H1 (cell line): ENCODE measurements around the gene LRRC49. TPM values are rescaled to one million over a fixed set of nuclear protein-coding genes. Genes with fewer than 3 reads are reported as not detected.

ENCODE experiments used
- polyA plus RNA-seq, 7 experiments: library from polyadenylated mRNA; depleted of rRNA in 3 of 7; stranded (reverse) in 5 of 7; unstranded in 2 of 7; fragments of >200 nt in 5 of 7; fragments of 200-250 nt in 2 of 7; gene quantifications; 1 replicate in 5 of 7; 2 replicates in 1 of 7; 4 replicates in 1 of 7; pipeline versions ENCODE4 v1.2.1 to v1.2.3, GENCODE V29; 2011 to 2013; ENCODE audit warnings: missing spikeins in 2 of 7, mixed read lengths in 2 of 7
- total RNA-seq: library from RNA; stranded (reverse); fragmentation: NEBNext Ultra II Directional; extraction: Animal tissue kit (Norgen Biotek cat#: 25700); gene quantifications from 2 replicates; pipeline ENCODE4 v1.2.1, GENCODE V29; 2021
- TF ChIP-seq, protein P1 (sequence below): fragments of 300-600 bp; sonication (generic); IDR thresholded peaks from 2 replicates; pipeline ENCODE4 v1.7.1; 2012; ENCODE audit warnings: low read length, moderate library complexity, mild to moderate bottlenecking, inconsistent platforms; ENCODE audit not compliant: insufficient replicate concordance

Gene LRRC49
- total and polyA plus RNA-seq, 2 of the 8 experiments (the other 6 are each of a cell fraction or from before 2014, with no cell fraction given) = 5.0 to 10.4 TPM

DNA sequence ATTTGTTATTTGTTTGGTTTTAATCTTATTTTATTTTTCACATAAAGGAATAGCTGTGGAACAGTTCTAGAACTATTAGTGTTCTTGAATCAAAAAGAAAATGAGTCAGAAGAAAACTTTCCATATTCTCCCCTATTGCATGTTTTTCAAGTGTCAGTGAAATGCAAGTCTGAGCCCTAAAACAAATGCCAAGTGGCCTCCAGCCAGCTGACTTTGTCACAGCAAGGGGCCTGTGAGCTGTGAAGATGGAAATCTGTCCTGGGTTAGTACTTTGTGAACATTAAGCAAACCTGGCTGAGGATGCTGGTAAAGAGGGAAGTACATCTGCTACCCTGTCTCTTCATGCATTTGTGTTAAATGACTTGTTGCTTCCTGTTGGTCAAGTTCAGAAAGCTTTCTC lies 14.2 kb downstream of the LRRC49 start (continued):
- TF ChIP-seq, protein P1, sequence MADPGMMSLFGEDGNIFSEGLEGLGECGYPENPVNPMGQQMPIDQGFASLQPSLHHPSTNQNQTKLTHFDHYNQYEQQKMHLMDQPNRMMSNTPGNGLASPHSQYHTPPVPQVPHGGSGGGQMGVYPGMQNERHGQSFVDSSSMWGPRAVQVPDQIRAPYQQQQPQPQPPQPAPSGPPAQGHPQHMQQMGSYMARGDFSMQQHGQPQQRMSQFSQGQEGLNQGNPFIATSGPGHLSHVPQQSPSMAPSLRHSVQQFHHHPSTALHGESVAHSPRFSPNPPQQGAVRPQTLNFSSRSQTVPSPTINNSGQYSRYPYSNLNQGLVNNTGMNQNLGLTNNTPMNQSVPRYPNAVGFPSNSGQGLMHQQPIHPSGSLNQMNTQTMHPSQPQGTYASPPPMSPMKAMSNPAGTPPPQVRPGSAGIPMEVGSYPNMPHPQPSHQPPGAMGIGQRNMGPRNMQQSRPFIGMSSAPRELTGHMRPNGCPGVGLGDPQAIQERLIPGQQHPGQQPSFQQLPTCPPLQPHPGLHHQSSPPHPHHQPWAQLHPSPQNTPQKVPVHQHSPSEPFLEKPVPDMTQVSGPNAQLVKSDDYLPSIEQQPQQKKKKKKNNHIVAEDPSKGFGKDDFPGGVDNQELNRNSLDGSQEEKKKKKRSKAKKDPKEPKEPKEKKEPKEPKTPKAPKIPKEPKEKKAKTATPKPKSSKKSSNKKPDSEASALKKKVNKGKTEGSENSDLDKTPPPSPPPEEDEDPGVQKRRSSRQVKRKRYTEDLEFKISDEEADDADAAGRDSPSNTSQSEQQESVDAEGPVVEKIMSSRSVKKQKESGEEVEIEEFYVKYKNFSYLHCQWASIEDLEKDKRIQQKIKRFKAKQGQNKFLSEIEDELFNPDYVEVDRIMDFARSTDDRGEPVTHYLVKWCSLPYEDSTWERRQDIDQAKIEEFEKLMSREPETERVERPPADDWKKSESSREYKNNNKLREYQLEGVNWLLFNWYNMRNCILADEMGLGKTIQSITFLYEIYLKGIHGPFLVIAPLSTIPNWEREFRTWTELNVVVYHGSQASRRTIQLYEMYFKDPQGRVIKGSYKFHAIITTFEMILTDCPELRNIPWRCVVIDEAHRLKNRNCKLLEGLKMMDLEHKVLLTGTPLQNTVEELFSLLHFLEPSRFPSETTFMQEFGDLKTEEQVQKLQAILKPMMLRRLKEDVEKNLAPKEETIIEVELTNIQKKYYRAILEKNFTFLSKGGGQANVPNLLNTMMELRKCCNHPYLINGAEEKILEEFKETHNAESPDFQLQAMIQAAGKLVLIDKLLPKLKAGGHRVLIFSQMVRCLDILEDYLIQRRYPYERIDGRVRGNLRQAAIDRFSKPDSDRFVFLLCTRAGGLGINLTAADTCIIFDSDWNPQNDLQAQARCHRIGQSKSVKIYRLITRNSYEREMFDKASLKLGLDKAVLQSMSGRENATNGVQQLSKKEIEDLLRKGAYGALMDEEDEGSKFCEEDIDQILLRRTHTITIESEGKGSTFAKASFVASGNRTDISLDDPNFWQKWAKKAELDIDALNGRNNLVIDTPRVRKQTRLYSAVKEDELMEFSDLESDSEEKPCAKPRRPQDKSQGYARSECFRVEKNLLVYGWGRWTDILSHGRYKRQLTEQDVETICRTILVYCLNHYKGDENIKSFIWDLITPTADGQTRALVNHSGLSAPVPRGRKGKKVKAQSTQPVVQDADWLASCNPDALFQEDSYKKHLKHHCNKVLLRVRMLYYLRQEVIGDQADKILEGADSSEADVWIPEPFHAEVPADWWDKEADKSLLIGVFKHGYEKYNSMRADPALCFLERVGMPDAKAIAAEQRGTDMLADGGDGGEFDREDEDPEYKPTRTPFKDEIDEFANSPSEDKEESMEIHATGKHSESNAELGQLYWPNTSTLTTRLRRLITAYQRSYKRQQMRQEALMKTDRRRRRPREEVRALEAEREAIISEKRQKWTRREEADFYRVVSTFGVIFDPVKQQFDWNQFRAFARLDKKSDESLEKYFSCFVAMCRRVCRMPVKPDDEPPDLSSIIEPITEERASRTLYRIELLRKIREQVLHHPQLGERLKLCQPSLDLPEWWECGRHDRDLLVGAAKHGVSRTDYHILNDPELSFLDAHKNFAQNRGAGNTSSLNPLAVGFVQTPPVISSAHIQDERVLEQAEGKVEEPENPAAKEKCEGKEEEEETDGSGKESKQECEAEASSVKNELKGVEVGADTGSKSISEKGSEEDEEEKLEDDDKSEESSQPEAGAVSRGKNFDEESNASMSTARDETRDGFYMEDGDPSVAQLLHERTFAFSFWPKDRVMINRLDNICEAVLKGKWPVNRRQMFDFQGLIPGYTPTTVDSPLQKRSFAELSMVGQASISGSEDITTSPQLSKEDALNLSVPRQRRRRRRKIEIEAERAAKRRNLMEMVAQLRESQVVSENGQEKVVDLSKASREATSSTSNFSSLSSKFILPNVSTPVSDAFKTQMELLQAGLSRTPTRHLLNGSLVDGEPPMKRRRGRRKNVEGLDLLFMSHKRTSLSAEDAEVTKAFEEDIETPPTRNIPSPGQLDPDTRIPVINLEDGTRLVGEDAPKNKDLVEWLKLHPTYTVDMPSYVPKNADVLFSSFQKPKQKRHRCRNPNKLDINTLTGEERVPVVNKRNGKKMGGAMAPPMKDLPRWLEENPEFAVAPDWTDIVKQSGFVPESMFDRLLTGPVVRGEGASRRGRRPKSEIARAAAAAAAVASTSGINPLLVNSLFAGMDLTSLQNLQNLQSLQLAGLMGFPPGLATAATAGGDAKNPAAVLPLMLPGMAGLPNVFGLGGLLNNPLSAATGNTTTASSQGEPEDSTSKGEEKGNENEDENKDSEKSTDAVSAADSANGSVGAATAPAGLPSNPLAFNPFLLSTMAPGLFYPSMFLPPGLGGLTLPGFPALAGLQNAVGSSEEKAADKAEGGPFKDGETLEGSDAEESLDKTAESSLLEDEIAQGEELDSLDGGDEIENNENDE = no peak
